Aorta (tissue), 5 donors: ENCODE data around the gene ACE2. TPM values are rescaled to one million over a fixed set of nuclear protein-coding genes. Genes with fewer than 3 reads are reported as not detected.

ENCODE experiments used
- ATAC-seq: fragments of 200-7000 bp; cut with Tn5 transposase; one replicate; pipeline ENCODE4 v1.9.1; 2022; ENCODE audit warnings: moderate library complexity; ENCODE audit not compliant: low FRiP score
- DNase-seq, 2 donors: peaks; one replicate each; pipeline ENCODE4 v3.0.0-alpha.2; 2020
- H3K27ac ChIP-seq, 2 donors: one replicate each; pipeline ENCODE4 v1.5.1; 2013; ENCODE audit warnings: low read length in 2 of 2, mild to moderate bottlenecking in 2 of 2, moderate library complexity in 2 of 2, control low read depth in 1 of 2, inconsistent platforms in 1 of 2, low read depth in 1 of 2
- H3K27me3 ChIP-seq, 2 donors: one replicate each; pipeline ENCODE4 v1.6.1; 2013; ENCODE audit warnings: control low read depth in 1 of 2, low read length in 1 of 2, mild to moderate bottlenecking in 1 of 2, moderate library complexity in 1 of 2; ENCODE audit not compliant: insufficient read depth in 2 of 2, control insufficient read depth in 1 of 2
- H3K36me3 ChIP-seq, 2 donors: one replicate each; pipeline ENCODE4 v1.6.1; 2013; ENCODE audit warnings: control low read depth in 1 of 2, low read length in 1 of 2, mild to moderate bottlenecking in 1 of 2; ENCODE audit not compliant: insufficient read depth in 2 of 2, control insufficient read depth in 1 of 2
- H3K4me1 ChIP-seq, 2 donors: one replicate each; pipeline ENCODE4 v1.6.1; 2013; ENCODE audit warnings: low read length in 2 of 2, control low read depth in 1 of 2, mild to moderate bottlenecking in 1 of 2, moderate library complexity in 1 of 2; ENCODE audit not compliant: insufficient read depth in 2 of 2, control insufficient read depth in 1 of 2
- H3K4me3 ChIP-seq, 2 donors: one replicate each; pipeline ENCODE4 v1.5.1; 2013; ENCODE audit warnings: low read length in 2 of 2, control low read depth in 1 of 2, mild to moderate bottlenecking in 1 of 2
- H3K9me3 ChIP-seq: one replicate; pipeline ENCODE4 v1.6.1; 2013; ENCODE audit warnings: mild to moderate bottlenecking, low read length; ENCODE audit not compliant: control insufficient read depth
- WGBS, 2 donors: extraction: QIAGEN DNeasy Blood & Tissue Kit; methylation state at CpG; one replicate each; pipeline ENCODE4 v1.1.7; 2013; 5-methylcytosine and 5-hydroxymethylcytosine counted together
- intact Hi-C, 2 donors: fragments of 100-400 bp; cut with DNase I; formaldehyde crosslinking; loops; one replicate each; pipeline versions ENCODE4 v1.14.2 to v1.15.0; 2022
- polyA plus RNA-seq, 2 donors: library from polyadenylated mRNA; stranded (reverse); fragments of 200-250 nt; gene quantifications; one replicate each; pipeline ENCODE4 v1.2.3, GENCODE V29; 2013
- total RNA-seq, 2 donors: library from RNA; stranded (reverse); fragmentation: NEBNext Ultra II Directional; extraction: Animal tissue kit (Norgen Biotek cat#: 25700); gene quantifications; one replicate each; pipeline ENCODE4 v1.2.1, GENCODE V29; 2021
- donor health status: healthy with polysubstance abuse.
- donor health status: Bipolar disorder and iron deficiency.
- donor health status: DM: no; HTN: no; CAD: no.
- donor health status: DM: no; HTN: no; CAD: no.
- donor health status: DM: yes; HTN: yes; CAD: no.

Gene ACE2
- total and polyA plus RNA-seq, 4 donors = 0.88 to 13.3 TPM; not detected in 2

GRCh38 chrX:15546745-15547144, 54.0 kb downstream of the ACE2 start:
- H3K27me3 ChIP-seq = no peaks in the 10 kb centered on the region
- intact Hi-C loops = no loop called here
- DNase-seq = no peak
- no peak overlapping the region for H3K27ac ChIP-seq
- no peak overlapping the region for H3K4me3 ChIP-seq
- ATAC-seq = no peak
- no peaks in the 10 kb centered on the region for H3K36me3 ChIP-seq
- H3K4me1 ChIP-seq = no peaks in the 10 kb centered on the region
- H3K9me3 ChIP-seq = peaks cover 1% of the 10 kb centered on the region
- 65 to 80% methylated on average over 5 of the region's 5 CpGs for WGBS, 2 donors

GRCh38 chrX:15530318-15530717, 70.4 kb downstream of the ACE2 start:
- DNase-seq (no peak), ATAC-seq (no peak)
- Histone ChIP-seq H3K9me3 (no peaks in the 10 kb centered on the region), H3K4me1 (no peaks in the 10 kb centered on the region), H3K4me3 (no peak overlapping the region), H3K36me3 (no peaks in the 10 kb centered on the region), H3K27ac (no peak overlapping the region), H3K27me3 (no peaks in the 10 kb centered on the region)
- 69 to 86% methylated on average over 6 of the region's 6 CpGs for WGBS, 2 donors
- intact Hi-C loops = no loop called here

- ATAC-seq (no peak), DNase-seq (no peak)
- Histone ChIP-seq H3K27me3 (no peaks in the 10 kb centered on the region), H3K4me1 (no peaks in the 10 kb centered on the region), H3K9me3 (no peaks in the 10 kb centered on the region), H3K4me3 (no peak overlapping the region), H3K27ac (no peak overlapping the region), H3K36me3 (no peaks in the 10 kb centered on the region)
- intact Hi-C loops = no loop called here
These were observed 71.6 kb downstream of the ACE2 start for GRCh38 chrX:15529165-15529564.

DNA sequence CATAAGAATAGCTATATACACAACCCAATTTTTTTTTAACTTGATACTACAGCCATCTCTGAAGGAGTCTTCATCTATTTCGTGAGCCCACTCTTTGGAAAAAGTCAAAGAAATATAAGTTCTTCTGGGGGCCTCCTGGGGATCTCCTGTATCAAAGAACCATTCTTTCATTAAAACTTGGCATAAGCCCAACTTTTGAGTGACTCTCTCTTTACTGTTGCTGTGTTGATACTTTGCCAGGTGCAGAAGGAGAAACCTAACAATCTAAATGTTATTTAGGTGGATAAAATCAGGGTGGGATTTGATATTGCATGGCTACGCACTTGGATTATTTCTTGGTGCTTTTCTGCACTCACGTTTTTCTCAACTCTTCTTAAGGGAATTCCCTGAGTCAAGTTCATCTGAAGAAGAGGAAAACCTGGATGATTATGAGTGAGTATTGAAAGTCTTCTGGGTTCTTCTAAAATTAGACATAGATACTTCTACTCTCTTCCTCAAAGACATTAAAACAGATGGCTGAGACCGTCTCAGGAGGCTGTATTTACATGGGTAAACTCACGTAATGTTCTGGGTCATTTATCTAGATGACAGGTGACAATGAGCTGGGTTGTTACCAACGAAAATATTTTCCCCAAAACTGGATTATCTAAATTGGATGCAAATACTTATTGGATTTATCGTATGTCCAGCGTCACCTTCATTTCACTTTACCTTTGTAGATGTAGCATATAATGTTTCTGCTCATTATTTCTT, 74.9 kb downstream of the ACE2 start:
- no peak for ATAC-seq
- 64 to 76% methylated on average over 8 of the region's 8 CpGs for WGBS, 2 donors

GRCh38 chrX:15524417-15524816, 76.3 kb downstream of the ACE2 start:
- Histone ChIP-seq H3K36me3 (no peaks in the 10 kb centered on the region), H3K4me1 (no peaks in the 10 kb centered on the region), H3K9me3 (no peaks in the 10 kb centered on the region), H3K4me3 (no peak overlapping the region), H3K27ac (no peak overlapping the region), H3K27me3 (no peaks in the 10 kb centered on the region)
- ATAC-seq = no peak
- no peak for DNase-seq
- intact Hi-C loops = no loop called here

More for the DNA sequence above, 74.9 kb downstream of the ACE2 start:
- Histone ChIP-seq H3K4me1 (no peaks in the 10 kb centered on the region), H3K27ac (no peak overlapping the region), H3K27me3 (no peaks in the 10 kb centered on the region), H3K9me3 (no peaks in the 10 kb centered on the region), H3K36me3 (no peaks in the 10 kb centered on the region), H3K4me3 (no peak overlapping the region)
- DNase-seq = no peak
- intact Hi-C loops = no loop called here

DNA sequence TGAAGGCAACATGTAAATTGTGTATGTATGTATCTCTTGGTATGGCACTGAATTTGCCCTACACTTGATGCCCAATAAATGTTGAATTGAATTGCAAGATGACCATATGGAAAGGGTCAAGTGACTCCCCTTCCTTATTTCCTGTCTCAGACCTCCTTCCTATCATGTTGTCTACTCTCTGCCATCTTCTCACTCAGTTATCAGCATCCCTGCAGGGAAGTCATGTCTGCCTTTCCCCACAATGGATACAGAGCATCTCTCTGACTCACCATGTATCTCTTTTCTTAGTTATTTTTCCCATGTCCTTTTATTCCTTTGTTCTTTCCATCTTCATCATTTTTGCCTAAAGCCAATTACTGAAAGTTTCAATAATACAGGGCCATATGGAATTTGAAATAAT, 77.7 kb downstream of the ACE2 start:
- intact Hi-C loops = no loop called here
- DNase-seq (no peak), ATAC-seq (no peak)
- H3K4me1 ChIP-seq = no peaks in the 10 kb centered on the region
- no peak overlapping the region for H3K4me3 ChIP-seq
- H3K27ac ChIP-seq = no peak overlapping the region
- H3K27me3 ChIP-seq = no peaks in the 10 kb centered on the region
- no peaks in the 10 kb centered on the region for H3K9me3 ChIP-seq
- H3K36me3 ChIP-seq = no peaks in the 10 kb centered on the region

GRCh38 chrX:15522464-15522863, 78.3 kb downstream of the ACE2 start:
- no peak for DNase-seq
- no peaks in the 10 kb centered on the region for H3K9me3 ChIP-seq
- H3K27me3 ChIP-seq = no peaks in the 10 kb centered on the region
- H3K4me1 ChIP-seq = no peaks in the 10 kb centered on the region
- H3K4me3 ChIP-seq = no peak overlapping the region
- ATAC-seq = no peak
- intact Hi-C loops = no loop called here
- no peaks in the 10 kb centered on the region for H3K36me3 ChIP-seq
- H3K27ac ChIP-seq = no peak overlapping the region
- WGBS, 2 donors = 53 to 62% methylated on average over 3 of the region's 3 CpGs

GRCh38 chrX:15515931-15516330, 84.8 kb downstream of the ACE2 start:
- Histone ChIP-seq H3K27me3 (no peaks in the 10 kb centered on the region), H3K4me1 (no peaks in the 10 kb centered on the region), H3K36me3 (no peaks in the 10 kb centered on the region), H3K27ac (no peak overlapping the region), H3K4me3 (no peak overlapping the region), H3K9me3 (no peaks in the 10 kb centered on the region)
- intact Hi-C loops = no loop called here
- DNase-seq = no peak
- WGBS, 2 donors = 17 to 27% methylated on average over 6 of the region's 6 CpGs
- peak; percentile 22 for ATAC-seq

DNA sequence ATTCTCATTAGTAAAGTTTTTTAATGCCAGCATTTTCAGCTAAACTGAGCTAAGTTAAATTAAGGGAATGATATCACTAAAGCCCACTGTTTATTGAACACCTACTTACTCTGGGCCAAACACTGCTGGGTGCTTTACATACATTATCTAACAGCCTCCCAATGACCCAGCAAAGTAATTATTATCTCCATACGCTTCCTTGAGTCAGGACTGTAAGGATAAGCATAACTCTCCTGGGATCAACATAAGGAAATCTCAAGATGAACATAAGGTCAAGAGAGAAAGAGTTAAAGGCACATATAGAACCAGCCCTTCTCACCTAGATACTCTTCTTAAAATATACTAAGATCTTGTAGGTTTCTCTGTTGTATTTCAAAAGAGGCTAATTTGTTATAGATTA, 86.5 kb downstream of the ACE2 start:
- intact Hi-C loops = no loop called here
- H3K4me3 ChIP-seq = no peak overlapping the region
- no peak for DNase-seq
- 59 to 94% methylated on average over 1 of the region's 1 CpG for WGBS, 2 donors
- no peaks in the 10 kb centered on the region for H3K4me1 ChIP-seq
- no peaks in the 10 kb centered on the region for H3K36me3 ChIP-seq
- ATAC-seq = no peak
- no peaks in the 10 kb centered on the region for H3K27me3 ChIP-seq
- H3K27ac ChIP-seq = no peak overlapping the region
- no peaks in the 10 kb centered on the region for H3K9me3 ChIP-seq
